Activated CD8-positive, alpha-beta memory T cell treated with anti-CD3 and anti-CD28 coated beads, Interleukin-2, amount 50 U/mL, for 24 hours (primary cell): Measurements from ENCODE around the gene DST.

Experiments used
- DNase-seq: peaks from one replicate; pipeline ENCODE4 v3.0.0-alpha.2; 2020; ENCODE audit errors: extremely low read depth

DST gene

DNA sequence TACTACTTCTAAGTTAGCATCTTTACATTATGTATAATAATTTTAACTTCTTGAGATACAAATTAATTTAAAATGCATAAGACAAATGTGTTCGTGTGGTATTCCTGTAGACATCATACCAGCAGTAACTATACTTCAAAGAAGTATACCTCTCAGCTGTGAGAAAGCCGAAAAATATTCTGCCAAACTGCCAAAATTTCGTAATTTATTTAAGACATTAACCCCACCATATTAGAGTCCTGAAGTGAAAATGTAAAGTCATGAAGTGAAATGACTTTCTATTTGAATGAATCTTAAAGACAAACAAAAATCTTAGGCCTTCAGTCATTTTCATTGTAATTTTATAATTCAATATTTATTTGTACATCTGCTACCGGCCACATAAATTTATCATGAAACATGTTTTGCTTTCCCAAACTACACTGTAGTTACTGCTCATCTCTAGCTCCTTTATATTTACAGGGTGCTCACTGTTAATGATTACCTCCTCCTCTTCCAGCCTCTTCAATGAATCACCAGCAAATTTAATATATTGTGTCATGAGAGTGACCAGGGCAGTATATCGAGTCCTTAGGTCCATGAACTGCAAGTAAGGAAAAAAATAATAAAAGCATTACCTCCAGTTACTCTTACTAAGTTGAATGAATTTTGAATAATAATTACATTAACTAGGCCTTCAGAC, 18.5 kb downstream of the DST start:
- DNase-seq: no peak

DNA sequence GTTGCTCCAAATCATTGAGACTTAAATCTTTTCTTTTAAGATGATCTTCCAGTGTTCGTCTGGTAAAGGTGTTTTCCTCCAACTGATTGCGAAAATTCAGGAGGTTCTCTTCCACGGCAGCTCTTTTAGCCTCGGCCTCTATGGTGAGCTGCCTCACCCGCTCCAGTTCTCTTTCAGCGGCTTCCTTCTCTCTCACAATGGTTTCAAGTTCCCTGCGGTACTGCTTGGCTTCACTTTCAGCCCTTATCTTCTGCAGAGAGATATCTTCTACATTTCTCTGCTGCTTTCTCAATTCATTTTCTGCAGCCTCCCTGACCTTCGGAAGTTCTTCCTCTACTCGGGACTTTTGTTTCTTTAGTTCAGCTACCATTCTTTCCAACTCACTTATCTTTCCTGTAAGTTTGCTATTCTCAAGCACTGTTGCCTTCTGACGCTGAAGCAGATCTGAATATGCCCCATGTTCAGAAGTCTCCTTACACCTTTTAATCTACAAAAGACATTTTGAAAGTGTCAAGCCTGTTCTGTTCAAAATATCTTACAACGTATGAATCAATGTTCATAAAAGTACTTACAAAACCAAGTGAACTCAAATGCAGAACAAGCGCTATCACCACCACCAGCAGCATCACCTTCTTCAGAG, 22.3 kb downstream of the DST start:
- no peak for DNase-seq

DNA sequence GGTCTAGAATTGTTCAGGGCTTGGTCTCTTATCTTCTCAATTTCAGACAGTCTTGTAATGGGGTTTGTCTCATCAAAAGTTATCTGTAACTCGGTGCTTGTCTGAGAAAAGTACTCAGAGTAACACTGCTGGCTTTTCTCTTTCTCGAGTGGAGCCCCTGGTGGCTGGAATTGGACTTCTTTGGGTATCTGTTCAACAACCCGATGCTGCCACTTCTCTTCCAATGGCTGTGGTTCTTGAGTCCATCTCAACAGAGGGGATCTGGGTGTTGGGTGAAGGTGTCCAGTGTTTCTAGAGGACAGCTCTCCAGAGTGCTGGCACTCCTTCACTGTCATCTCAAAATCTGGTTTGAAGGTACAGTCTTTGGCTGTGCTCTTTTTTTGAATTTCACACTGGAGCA, 24.6 kb downstream of the DST start:
- no peak for DNase-seq

DNA sequence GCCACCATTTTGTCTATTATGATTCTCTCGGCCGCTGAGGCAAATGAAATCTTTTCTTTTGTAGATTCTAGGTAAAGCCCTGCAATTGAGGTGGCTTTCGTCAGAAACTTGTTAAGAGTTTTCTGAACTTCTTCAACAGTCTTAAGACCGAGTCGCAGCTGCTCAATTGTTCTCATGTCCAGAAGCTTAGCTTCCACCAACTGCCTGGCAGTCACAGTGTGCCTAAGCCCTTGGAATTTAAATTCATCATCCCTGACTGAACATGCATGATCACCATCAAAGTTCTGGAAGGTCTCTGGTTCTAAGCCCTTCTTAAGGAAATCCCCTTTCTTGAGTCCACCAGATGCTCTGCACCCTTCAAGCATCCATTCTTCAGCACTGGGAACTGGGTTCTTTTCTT, 25.7 kb downstream of the DST start:
- no peak for DNase-seq

DNA sequence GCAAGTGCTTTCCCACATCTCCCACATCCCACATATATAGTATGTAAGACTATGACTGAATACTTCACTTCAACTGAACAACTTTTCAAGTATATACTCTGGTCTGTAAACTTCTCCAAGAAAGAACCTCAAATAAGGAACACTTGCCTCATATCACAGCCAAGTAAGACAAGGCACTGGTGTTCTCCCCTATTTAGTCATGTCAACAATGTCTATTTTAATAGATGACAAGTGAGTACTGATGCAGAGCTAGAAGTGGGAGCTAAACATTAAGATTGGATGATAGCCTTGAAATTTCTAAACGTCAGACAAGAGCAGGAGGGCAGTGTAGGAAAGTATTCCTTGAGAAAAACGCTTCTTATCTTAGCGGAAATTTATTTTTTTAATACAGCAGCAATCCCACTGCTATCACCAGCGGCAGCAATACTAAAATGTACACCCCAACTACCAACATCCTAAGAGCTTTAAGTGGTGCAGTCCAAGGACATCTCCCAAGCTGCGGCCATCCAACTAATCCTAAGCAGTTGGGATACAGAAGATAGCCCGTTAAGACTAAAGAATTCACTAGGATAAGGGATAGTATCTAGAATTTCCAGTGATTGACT, 29.3 kb downstream of the DST start:
- no peak for DNase-seq

DNA sequence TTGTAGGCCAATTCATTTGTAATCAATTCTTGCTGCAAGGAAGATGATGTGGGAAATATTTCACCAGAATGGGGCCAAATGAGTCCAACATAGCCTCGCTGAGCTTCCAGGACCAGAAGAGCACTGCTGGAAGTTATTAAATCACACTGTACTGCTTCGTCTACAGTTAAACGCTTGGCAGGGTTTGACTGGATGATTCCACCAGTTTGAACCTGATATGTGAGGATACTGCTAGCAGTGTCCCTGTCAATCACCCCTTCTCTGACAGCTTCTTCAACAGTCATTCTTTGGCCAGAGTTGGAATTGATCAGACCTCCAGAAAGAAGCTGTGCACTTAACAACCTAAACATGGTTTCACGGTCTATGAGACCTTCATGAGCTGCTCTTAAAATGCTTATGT, 34.4 kb downstream of the DST start:
- DNase-seq: no peak

DNA sequence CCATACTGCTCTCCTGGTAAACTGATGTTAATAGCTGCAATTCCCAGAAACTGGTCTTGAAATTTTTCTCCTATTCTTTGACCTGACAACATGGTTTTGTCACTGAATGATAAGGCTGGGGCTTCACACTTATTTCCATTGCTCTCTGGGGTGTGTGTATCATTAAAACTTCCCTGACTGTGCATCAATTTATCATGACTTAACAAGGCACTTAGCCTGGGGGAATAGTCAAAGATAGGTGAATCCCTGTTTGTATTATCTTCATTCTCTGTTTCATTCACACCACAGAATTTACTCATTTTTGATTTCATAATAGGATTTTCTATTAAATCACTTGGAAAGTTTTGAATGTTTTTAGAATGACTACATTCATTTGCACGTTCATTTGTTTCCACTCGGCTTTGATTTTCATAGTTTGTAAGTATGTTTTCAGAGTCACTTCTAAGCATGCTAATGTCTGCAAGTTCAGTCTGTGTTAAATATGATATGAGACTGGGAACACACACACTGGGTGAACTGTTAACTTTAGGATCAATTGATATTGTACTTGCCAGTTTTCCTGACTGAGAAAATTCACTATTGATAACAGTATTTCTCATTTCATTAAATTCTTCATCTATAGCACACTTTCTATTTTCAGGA, 35.5 kb downstream of the DST start:
- no peak for DNase-seq

DNA sequence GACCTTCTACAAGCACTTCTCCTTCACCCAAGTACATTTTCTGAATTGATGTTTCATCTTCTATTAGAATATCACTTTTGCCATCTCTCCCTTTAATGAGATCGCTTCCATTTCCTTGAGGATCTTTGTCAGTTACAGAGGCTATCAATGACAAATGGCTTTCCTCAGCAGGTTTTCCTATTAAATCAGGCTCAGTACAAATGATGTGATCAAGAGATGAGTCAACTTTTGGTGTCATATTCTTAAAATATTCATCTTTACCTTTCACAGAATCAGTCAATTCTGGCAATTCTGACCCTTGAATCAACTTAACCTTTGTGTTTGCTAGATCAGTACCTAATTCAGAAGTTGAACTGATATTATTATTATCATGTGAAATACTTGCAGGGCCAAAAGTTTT, 37.3 kb downstream of the DST start:
- DNase-seq: no peak

DNA sequence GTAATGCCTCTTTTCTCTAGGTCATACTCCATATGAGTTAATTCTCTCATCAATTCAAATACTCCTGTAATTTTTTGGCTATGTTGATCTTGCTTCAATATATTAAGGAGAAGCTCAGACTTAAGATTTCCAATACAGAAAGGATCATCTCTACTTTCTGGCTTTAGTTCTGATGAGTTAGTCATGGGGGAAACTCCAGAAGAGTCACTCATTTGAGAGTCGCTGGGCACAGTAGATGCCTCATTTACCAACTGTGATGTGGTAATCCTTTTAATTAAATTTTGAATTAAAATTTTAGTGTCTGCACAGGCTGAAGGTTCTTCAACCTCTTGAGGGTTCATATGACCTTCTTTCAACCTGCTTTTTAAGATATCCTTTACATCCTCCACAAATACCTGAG, 38.5 kb downstream of the DST start:
- no peak for DNase-seq

DNA sequence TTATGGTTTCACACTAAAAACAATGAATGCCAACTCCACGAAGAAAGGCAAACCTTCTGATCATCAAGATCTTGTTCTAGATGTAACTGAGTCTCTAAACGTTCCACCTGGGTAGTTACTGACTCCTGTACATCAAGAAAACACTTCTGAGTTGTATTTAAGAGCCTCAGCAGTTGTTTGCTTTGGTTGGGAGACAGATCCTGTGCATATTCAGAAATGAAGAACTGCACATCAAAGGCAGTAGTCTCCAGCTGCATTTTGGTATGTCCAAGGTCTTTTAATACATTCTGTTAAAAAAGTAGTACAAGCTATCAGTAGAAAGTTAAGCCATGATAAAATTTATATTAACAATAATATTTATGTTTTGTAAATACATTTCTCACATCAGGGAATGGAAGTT, 41.3 kb downstream of the DST start:
- no peak for DNase-seq

DNA sequence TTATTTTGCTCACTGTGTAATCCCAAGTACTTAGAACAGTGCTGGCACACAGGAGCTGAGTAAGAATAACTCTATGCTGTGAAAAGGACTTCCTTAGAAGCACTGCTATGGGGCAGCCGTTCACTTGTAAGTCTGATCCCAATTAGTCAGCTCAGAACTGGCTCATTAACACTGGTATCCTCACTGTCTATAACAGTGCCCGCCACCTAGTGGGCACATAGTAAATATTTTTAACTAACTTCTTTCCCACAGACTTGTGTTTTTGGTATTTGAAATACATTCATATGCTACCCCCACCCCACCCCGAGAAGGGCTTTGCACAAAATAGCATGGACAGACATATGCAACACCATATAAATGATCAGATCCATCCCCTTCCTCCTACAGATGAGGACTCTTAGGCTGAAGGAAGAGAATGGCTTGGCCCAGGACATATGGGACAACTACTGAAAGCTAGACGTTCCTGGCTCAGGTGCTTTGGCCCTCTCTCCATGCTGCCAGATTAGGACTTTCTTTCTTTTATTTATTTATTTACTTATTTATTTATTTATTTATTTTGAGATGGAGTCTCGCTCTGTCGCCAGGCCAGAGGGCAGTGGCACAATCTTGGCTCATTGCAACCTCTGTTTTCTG, 47.1 kb downstream of the DST start:
- no peak for DNase-seq

DNA sequence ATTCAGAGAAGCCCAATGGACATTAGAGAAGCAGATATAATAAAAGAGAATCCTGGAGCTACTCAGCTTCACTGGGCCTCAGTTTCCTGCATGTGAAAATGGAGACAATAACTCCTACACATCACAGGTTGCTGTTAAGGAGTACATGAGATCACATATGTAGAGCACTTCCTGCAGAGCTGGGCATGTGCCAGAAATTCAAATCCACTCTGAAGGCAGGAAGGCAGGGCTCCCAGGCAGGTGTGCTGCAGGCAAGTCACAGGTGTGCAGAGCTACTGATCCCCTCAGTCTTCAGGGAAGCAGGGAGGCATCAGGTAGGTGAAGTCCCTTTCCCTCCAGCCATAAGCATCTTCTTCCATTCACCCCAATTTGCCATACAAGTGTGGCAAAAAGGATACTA, 48.0 kb downstream of the DST start:
- DNase-seq: no peak

DNA sequence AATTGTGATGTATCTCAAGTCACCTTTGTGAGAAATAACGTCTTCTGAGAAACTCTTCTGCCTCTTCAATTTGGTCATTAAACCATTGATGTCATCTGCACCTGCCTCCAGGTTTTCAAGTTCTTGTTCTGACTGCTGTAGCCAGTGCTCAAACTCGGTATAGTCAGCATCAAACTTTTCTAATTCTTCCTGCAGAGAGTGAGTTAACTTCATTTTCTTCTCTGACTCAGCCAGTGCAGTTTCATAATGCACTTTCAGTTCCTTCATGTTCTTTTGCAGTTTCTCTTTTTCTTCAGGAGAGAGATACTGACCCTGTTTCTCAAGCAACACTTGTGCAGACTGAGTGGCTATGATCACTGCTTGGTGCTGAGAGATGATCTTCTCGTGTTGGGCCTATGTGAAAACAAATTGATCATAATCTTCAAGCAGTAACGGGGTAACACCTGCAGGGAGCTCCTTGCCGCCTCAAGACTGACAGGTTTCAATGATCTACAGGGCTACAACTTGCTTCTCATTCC, 48.8 kb downstream of the DST start:
- no peak for DNase-seq

DNA sequence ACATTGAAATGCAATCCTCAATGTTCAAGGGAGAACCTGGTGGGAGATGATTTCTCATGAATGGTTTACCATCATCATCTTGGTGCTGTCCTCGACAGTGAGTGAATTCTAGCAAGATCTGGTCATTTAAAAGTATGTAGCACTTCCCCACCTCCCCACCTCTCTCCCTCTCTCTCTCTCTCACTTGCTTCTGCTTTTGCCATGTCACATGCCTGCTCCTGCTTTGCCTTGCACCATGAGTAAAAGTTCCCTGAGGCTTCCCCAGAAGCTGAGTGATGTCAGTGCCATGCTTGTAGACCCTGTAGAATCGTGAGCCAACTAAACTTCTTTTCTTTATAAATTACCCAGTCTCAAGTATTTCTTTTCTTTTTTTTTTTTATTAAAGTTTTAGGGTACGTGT, 60.5 kb downstream of the DST start:
- no peak for DNase-seq

DNA sequence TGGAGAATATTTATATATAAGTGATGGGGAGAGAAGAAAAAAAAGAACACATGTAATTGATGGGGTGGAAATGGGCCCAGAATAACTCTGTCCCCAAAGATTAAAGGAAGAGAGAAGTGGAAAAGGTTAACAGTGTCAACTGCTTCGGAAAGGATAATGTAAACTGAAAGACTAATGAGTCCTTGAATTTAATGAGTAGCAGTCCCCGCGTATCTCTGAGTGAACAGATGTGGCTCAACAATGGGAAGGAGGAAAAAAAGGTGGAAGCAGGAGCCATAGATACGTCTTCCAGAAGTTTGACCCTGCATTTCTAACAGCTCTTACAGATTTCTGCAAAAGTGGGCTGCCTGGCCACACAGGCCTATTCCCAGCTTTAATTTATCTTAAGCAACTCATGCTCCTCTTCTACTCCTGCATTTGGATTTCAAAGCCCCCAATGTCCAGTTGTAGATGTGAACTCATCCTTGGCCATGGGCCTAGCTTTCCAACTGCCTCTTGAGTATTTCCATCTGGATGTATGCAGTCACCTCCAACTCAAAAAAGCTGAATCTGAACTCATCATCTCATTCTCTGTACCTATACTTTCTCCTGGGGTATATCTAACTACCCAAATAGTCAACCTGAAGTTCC, 61.3 kb downstream of the DST start:
- DNase-seq: no peak

DNA sequence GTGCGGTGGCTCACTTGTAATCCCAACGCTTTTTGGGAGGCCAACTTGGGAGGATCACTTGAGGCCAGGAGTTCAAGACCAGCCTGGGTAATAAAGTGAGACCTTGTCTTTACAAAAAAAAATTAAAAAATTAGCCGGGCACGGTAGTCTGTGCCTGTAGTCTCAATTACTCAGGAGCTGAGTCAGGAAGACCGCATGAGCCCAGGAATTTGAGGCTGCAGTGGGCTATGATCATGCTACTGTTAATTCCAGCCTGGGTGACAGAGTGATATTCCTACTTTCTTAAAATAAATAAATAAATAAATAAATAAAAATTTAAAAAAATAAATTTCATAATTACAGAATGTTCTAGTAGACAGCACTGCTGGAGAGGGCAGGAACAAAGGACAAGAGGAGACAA, 62.4 kb downstream of the DST start:
- no peak for DNase-seq

DNA sequence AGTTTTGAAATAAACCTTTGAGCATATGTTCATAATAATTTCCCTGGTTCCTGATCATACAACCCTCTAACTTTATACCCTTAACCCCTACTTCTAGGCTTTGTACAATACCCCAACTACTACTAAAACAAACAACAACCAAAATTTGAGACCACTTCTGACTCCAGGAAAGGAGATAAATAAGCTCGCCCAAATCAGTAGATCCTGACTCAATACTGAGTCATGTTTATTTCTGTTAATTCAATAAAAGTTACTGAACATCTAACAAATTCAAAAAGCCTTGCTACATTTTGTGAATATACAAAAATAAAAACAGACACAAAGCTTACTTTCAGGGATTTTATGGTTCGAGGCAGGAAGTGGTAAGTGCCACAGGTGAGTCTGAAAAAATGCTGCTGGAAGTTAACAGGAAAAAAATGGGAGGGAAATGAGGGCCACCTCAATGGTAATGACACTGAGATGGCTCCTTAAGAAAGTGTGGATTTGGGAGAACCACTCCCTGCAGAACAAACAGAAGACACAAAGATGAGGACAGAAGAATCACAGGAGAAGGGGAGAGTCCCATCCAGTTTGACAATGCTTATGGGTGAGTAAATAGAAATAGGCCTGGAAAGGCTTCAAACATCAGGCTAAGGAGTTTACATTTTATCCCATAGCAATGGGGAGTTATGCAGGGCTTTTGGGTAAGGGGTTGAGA, 63.4 kb downstream of the DST start:
- DNase-seq: no peak

DNA sequence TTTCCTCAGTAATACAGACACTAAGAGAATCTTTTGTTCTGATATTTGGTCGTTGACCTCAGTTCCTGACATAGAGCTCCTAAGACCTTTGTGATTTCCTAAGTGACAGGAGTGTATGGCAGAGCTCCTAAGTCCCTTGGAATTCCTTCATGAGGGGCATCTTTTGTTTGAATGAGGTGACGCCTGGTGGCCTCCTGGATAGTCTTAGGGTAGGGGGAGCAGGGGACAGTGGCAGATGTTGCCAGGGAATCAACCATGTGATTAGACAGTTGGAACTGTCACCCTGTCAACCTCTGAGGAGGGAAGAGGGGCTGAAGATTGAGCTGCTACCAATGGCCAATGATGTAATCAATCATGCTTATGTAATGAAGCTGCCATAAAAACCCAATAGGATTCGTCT, 67.0 kb downstream of the DST start:
- no peak for DNase-seq

DNA sequence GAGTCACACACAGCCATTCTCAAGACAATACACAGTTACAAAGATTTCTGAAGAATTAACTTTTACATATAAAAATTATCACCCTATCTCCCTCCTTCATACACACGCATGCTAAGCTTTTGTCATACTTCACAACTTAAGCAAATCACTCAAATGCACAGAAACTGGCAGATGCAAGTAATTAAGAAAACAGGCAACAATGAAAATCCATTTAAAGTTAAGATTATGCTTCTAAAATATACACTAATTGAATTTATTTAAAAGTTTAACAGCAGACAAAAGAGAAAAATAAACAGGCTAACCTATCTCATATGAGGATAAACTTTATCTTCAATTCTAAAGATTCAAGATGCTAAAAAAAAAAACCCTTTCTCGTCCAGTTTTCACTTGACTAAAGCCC, 68.4 kb downstream of the DST start:
- no peak for DNase-seq

DNA sequence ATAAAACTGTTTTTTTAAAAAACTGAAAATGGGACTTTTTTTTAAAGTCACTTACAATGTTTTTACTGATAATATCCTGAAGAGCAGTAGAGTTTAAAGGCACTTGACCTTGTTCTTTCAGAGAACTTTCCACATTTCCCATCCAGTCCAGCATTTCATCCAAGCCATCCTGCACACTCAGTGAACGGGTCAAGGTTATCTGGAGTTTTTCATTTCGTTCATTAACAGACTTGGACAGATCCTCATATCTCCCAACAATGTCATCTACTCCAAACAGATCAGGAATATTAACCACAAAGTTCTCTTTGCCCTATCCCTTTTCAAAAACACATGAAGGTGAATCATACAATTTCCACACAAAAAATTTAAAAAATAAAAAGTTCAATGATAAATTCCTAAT, 69.1 kb downstream of the DST start:
- DNase-seq: no peak

DNA sequence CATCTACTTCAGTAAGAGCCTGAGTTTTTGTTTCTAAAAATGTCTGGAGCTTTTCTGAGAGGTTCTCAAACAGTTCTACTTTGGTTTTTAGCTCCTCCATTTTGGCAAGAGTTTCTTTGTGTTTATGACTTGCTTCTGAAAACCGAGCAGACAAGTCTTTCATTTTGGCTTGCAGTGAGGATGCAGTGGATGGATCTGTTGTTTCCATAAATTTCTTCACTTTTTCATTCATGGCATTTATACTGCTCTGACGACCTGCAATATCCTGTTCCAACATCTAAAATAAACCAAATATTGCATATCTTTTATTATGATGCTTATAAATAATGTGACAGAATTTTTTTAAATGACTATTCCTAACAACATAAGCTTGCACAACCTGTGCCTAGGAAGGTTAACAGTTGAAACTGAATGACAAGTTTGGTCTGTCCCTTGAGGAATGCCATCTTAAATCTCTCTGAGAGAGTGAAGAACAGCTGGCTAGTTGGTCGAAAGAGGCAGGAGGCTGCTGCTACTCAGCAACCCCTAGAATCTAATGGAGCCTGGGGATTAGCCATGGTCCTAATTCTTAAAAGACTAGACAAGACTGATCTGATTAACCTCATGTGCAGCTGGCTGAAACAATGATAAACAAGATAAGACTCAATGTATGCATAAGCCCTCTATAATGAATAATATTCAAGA, 69.8 kb downstream of the DST start:
- no peak for DNase-seq
